HG03558 (cell line): ENCODE data around the gene RUVBL1.

Experiments used
- ATAC-seq: cut with Tn5 transposase; IDR thresholded peaks from one replicate; pipeline ENCODE4 v1.9.1; 2021; ENCODE audit warnings: moderate number of reproducible peaks; ENCODE audit not compliant: unreplicated experiment; ENCODE audit errors: extremely low read depth

The RUVBL1 gene

DNA sequence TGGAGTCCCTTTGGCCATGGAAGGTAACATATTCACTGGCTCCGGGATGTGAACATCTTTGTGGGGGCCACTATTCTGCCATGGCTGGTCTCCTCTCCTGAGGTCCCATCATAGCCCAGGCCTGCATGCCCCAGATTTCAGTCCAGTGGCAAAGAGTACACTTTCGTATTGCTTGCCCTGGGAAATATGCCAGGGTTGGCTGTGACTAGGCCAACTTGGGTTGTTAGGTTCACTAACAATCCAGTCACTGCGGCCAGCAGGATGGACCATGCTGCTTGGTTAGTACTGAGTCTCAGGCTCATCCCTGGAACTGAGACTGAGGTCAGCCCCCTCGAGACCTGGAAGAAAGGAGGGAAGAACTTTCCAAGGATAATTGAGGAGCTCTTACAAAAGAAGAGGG, 19.9 kb upstream of the RUVBL1 start:
- ATAC-seq, result no peak

DNA sequence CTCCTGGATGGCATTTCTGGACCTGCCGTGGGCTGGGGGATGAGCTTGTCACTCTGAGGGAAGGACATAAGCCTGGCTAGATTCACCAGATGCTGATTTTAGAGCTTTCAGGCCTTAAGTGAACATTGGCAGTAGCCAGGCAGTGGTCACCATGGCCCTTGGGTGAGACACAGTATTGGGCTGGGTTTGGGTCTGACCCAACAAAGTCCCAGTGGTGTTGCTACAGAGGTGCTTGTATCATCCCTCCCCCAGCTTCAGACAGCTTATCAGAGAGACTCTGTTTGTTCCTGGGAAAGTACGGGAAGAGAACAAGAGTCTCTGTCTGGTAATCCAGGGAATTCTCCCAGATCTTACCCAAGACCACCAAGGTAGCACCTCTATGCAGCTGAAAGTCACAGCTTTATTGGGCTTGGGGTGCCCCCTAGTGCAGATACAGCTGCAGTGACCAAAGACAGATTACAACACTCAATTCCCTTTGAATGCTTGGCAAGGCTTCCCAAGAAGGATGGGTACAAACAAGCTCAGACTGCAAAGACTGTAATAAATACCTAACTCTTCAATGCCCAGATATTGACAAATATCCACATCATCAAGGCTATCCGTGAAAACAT, 9.8 kb upstream of the RUVBL1 start:
- no peak for ATAC-seq

DNA sequence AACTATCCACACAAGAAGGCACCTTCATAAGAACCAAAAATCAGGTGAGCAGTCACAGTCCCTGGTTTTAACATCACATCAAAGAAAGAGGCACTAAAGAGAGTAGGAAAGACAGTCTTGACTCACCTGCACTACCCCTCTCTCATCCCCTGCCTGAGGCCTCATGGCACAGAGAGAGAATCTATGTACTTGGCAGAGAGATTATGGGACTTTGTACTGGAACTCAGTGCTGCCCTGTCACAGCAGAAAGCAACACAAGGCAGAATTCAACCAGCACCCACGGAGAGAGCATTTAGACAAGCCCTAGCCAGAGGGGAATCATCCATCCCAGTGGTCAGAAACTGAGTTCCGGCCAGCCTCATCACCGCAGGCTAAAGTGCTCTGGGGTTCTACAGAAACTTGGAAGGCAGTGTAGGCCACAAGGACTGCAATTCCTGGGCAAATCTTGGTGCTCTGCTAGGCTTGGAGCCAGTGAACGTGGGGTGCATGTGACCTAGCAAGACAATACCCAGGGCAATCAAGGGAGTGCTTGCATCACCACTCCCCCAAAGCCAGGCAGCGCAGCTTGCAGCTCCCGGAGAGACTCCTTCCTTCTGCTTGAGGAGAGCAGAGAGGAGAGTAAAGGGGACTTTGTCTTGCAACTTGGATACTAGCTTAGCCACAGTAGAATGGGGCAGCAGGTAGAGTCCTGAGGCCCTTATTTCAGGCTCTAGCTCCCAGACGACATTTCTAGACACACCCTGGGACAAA, 8.5 kb upstream of the RUVBL1 start:
- no peak for ATAC-seq

- ATAC-seq, result no peak
Observed at GRCh38 chr3:128128251-128128650, 4.6 kb upstream of the RUVBL1 start.

DNA sequence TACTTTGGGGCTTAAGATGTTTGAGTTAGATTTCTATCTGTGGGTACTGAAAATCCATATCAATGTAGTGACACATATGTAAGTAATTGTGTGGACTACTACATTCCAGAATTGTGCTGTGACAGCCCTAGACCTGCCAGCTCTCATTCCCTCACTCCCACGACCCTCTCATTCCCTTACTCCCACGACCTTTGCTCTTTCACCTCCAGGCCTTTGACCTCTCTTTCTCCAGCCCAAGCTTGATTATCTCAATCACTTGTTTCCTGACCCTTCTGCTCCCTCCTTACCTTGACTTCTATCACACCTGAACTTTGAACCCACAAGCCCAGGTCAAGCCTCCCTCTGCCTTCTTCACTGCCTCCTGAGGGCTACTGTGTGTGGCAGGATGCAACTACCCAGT, 3.6 kb upstream of the RUVBL1 start:
- no peak for ATAC-seq

DNA sequence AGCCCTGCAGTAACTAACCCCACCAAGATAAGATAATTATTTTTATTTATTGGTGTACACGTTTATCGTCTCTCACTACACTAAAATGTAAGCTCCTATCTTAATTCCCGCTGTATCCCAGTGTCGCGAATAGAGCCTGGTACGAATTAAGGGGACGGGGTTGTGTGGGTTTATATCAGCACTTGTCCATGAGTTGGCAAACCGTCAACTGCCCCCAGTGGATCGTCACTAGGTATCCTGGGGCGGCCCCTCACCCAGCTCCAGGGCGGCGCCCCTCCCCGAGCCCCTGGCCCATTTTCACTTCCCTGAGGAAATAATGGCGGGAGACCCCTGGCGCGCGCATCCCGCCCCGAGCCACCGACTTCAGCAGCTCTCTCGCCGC, 465 bp downstream of the RUVBL1 start:
- ATAC-seq, result no peak

DNA sequence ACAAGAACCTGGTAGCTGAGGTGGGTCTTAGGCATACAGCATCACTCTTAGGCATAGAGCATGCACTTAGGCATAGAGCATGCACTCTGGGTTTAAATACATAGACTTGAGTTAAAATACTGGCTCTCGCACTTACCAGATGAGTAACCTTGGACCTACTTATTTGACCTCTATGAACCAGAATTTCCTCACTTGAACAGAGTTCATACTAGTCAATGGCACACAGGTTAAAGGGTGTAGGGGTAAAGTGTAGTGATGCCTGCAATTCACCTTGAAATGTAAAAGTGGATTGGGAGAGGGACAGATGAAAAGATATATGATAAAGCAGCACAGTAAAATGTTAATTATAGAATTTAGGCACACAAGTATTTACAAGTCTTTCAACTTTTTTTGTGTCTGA, 1.6 kb downstream of the RUVBL1 start:
- no peak for ATAC-seq

DNA sequence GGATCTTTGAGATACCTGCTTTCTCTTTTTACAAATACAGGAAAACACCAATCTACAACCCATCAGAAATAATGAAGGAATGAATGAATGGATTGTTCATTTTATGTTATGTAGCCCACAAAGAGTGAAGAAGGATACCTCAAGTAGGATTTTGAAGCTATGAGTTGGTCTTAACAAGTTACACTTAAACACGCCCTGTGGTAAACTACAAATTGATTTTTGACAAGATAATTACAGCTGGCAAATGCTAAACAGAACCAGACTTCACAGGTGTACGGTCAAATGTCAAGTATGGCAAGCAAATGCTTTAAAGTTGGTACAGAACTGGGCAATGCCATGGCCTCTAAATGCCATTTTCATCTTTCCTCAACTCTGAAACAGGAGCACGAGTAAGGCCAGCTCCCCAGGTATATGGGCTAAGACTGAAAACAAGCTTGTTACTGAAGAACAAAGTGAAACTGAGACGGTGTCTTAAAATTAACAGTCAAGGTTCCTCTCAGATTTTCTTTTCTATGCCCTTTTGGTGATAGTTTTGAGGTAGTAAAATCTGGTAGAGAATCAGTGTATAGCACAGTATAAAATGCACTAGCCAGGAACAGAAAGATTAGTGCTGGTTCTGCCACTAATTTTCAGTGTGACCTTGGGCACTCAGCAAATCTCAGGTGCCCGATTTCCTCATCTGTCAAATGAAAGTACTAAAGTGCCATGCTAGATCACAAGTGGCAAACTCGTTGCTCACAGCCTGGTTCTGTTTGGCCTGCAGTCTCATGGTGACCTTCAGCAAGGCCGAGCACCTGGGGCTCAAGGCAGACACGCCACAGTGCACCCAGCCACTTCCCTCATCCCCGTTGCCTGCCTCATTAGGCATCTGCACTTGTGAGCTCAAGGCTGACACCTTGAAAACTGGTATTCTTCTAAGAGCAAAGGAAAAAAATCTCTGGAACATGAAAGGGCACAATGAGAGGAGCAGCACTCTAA, 9.5 kb downstream of the RUVBL1 start:
- ATAC-seq, result no peak

- no peak for ATAC-seq
Observed at GRCh38 chr3:128112357-128112968, 11.1 kb downstream of the RUVBL1 start.

- no peak for ATAC-seq
Observed at GRCh38 chr3:128111147-128111546, 12.5 kb downstream of the RUVBL1 start.

DNA sequence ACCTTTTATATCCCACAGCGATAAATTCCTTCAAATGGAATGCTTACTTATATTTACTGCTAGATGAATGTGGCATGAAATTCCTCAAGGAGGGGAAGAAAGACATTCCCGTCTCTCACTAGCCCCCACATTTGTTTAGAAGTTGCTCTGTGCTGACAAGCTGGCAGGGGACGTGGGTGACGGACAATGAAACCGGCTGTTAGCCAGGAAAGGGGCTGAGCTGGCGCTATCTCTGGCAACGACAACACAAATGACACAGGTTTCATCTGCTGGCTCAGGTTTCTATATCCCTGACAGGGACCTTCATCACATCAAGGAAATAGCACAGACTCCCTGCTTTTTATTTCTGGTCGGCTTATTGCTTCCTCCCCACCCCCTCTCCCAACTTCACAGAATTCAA, 15.8 kb downstream of the RUVBL1 start:
- no peak for ATAC-seq

GRCh38 chr3:128103136-128103676, 20.4 kb downstream of the RUVBL1 start:
- no peak for ATAC-seq

- ATAC-seq, result no peak
Observed at GRCh38 chr3:128100638-128101037, 23.0 kb downstream of the RUVBL1 start.

DNA sequence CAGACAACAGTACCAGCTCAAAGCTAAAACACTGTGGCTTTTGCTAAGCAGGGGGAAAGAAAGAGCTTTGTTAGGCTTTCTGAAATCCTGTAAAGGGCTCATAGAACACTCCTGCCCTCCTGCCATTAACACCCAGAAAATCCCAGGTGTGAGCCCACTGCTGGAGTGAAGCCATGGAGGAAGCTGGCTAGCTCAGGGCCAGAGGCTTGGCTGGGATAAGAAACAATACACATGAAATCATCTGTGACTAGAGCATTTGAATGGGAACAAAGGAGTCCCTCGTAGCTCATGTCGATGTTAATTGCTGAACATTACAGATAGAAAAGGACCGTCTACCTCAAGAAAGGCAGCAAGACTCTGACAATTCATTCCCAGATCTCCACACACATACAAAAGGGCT, 23.5 kb downstream of the RUVBL1 start:
- no peak for ATAC-seq

- ATAC-seq, result no peak
Observed at GRCh38 chr3:128098234-128098633, 25.4 kb downstream of the RUVBL1 start.

GRCh38 chr3:128095222-128095703, 28.3 kb downstream of the RUVBL1 start:
- ATAC-seq, result no peak

DNA sequence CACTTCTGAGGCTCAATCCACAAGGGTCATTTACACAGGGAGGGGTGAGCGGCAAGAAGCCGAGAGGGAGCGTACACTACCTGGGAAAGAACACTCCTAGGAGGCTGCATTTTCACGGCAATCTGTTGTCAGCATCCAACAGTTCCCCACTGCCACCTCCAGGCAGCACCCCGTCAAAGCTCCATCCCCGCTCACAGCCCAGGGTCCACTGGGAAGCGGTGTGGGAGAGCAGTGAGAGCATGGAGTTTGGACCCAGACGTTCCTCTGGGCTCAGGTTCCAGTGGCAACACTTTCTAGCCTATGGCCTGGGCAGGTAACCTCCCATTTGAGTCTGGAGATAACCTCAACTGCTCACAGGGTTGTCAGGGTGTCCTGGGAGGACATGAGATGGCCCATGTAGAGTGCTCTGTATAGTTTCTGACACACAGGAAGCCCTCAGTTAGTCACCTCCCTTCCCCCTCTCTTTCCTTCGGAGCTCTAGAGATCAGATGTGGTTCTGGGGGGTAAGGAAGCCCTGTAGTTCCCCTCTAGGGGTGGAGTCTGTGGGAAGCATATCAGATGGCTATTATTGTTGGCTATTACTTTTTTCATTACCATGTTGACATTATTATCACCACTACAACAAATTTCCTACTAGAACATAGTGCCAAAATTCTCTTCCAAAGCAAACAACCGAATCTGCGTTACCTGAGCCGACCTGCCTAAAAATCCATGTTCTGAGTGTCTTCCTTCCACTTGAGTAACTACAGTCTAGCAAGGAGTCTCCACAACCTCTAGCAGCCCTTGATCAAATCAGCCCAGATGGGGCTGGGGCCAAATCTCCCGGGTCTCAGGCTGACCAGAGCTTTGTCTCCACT, 29.1 kb downstream of the RUVBL1 start:
- ATAC-seq, result no peak

GRCh38 chr3:128091586-128091985, 32.0 kb downstream of the RUVBL1 start:
- ATAC-seq, result no peak

GRCh38 chr3:128089135-128089534, 34.5 kb downstream of the RUVBL1 start:
- no peak for ATAC-seq
